GM21717 (cell line): ENCODE results near the gene COA1.
"Not testable (repeated sequence)": the region's sequence is repeated elsewhere in the genome, so short reads cannot be mapped to it uniquely, and the experiment has no call there.

Experiments used
- ATAC-seq: cut with Tn5 transposase; IDR thresholded peaks from one replicate; pipeline ENCODE4 v1.9.1; 2021; ENCODE audit warnings: mild to moderate bottlenecking, moderate library complexity; ENCODE audit not compliant: unreplicated experiment

The COA1 gene, protein sequence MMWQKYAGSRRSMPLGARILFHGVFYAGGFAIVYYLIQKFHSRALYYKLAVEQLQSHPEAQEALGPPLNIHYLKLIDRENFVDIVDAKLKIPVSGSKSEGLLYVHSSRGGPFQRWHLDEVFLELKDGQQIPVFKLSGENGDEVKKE

DNA sequence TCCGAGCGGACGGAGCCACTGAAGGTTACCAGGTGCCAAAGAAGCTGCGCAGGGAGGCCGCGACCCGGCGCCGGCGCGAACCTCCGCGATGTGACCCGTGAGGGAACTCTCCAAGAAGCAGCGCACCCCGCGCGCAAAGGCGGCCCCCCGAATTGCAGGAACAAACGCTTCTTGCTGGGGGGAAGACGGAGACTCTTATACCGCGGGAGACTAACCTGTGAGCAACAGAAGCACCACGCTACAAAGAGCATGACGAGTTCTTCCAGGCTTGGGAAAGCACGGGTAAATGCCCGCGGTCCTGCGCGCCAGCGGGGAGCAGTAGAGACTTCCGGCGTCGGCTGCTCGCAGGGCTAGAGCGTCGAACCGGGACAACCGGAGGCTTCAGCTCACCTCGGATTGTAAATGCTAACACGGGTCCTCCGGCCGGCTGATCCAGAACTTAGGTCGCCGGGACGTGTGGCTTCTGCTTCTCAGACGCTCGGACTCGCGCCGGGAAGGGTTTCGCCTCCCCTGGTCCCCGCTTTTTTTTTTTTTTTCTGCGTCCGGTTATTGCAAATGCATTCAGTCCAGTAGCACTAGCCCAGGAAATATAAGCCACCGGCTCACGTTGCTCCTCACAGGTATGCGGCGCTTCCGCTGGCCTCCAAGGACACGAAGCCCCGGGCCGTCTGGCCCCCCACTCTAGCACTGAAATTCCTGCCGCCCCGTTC lies at the start of gene COA1:
Gene COA1 (minus strand): TSS at position 310 of the 710 bp plus-strand sequence. CDS start 80,909 bp downstream, outside the sequence.
- ATAC-seq: peak; percentile 75

DNA sequence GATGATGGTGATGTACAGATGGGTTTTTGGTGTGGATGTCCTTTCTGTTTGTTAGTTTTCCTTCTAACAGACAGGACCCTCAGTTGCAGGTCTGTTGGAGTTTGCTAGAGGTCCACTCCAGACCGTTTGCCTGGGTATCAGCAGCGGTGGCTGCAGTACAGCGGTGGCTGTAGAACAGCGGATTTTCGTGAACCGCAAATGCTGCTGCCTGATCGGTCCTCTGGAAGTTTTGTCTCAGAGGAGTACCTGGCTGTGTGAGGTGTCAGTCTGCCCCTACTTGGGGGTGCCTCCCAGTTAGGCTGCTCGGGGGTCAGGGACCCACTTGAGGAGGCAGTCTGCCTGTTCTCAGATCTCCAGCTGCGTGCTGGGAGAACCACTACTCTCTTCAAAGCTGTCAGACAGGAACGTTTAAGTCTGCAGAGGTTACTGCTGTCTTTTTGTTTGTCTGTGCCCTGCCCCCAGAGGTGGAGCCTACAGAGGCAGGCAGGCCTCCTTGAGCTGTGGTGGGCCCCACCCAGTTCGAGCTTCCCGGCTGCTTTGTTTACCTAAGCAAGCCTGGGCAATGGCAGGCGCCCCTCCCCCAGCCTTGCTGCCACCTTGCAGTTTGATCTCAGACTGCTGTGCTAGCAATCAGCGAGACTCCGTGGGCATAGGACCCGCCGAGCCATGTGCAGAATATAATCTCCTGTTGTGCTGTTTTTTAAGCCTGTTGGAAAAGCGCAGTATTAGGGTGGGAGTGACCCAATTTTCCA lies 49.1 kb upstream of the COA1 start:
- ATAC-seq: not testable (repeated sequence)

DNA sequence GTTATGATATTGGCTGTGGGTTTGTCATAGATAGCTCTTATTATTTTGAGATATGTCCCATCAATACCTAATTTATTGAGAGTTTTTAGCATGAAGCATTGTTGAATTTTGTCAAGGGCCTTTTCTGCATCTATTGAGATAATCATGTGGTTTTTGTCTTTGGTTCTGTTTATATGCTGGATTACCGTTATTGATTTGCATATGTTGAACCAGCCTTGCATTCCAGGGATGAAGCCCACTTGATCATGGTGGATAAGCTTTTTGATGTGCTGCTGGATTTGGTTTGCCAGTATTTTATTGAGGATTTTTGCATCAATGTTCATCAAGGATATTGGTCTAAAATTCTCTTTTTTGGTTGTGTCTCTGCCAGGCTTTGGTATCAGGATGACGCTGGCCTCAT lies 45.9 kb upstream of the COA1 start:
- ATAC-seq: not testable (repeated sequence)

DNA sequence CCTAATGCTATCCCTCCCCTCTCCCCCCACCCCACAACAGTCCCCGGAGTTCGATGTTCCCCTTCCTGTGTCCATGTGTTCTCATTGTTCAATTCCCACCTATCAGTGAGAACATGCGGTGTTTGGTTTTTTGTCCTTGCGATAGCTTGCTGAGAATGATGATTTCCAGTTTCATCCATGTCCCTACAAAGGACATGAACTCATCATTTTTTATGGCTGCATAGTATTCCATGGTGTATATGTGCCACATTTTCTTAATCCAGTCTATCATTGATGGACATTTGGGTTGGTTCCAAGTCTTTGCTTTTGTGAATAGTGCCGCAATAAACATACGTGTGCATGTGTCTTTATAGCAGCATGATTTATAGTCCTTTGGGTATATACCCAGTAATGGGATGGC lies 43.9 kb upstream of the COA1 start:
- not testable (repeated sequence) for ATAC-seq

DNA sequence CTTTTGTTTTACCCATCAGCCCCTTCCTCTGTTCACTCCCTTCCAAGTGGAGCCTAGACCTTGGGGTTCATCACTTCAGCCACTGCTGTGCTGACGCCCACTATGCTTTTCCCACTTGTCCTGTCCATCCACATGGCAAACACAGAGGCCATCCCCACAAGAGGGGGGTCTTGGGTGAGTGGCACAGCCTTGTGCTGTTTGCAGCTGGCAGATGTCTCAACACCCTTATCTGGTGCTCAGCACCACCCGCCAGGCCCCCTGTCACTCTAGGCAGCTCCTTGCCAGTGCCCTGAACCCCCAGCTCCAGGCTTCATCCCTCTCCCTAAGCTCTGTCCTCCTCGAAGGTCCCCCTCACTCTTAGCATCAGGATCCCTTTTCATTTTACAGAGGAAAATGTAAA lies 42.2 kb upstream of the COA1 start:
- no peak for ATAC-seq

DNA sequence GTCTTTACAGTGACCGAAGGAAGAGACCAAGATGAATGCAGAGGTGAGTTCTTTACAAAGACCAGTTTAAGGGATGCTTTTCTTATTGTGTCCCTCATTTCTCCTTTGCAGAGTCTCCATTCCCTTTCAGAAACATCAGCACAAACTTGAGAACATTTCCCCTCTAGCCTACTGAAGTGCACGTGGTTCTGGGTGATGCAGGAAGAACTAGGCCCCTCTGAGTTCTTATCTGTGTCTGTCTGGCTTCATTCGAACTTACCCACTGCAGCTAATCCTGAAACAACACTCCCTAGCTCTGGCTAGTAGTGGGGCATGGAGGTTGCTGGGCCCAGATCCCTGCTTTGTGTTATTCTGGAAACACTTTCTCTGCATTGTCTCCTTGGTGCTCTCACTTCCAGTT lies 41.8 kb upstream of the COA1 start:
- no peak for ATAC-seq

DNA sequence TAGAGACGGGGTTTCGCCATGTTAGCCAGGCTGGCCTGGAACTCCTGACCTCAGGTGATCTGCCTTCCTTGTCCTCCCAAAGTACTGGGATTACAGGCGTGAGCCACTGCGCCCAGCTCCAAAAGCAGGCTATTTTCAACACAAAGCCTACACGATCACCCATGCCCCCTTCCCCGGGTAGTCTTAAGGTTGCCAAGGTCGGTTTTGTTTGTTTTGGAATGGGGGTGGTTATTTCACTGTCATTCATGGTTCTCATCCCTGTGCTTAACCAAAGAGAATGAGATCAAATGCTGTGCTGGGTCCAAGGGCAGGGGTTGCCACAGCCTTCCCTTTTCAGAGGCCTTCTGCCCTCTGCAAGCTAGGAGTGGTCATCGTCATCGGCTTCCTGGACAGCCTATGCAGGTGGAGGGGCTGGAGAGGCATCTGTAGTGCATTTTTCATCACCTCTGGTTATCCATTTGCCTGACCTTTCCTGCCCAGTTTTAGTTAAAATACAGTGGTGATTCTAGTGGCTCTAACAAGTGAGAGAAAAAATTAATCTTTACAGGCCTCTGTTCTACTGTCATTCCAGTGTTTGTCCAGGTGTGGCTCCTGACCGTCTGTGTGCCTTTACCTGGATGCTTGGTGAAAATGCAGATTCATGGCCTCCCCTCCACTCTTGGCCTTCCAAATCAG lies 40.6 kb upstream of the COA1 start:
- no peak for ATAC-seq

DNA sequence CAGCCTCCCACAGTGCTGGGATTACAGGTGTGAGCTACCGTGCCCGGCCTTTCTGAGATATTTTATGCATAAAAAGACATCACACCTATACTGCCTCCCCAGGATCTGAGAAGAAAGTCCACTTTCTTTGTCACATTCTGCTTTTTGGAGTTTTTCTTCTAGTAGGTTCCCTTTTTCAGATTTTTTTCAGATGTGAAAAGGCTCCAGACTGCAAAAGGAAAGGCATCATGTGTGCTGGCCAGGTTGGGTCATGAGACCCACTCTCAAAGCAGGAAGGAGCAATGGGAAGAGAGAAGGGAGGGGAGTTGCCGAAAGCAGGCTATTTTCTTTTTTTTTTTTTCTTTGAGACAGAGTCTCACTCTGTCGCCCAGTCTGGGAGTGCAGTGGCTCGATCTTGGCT lies 40.0 kb upstream of the COA1 start:
- ATAC-seq: no peak

DNA sequence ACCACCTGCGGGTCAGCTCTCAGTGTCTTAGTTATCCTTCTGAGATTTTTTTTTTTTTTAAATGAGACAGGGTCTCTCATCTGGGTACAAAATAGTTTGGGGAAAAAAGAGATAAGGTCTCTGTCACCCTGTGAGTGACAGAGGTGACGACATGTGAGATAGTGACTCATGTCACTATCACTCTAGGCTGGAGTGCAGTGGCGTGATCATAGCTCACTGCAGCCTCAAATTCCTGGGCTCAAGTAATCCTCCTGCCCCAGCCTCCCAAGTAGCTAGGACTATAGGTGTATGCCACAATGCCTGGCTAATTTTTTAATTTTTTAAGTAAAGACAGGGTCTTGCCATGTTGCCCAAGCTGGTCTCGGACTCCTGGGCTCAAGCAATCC lies 39.6 kb upstream of the COA1 start:
- ATAC-seq: no peak

DNA sequence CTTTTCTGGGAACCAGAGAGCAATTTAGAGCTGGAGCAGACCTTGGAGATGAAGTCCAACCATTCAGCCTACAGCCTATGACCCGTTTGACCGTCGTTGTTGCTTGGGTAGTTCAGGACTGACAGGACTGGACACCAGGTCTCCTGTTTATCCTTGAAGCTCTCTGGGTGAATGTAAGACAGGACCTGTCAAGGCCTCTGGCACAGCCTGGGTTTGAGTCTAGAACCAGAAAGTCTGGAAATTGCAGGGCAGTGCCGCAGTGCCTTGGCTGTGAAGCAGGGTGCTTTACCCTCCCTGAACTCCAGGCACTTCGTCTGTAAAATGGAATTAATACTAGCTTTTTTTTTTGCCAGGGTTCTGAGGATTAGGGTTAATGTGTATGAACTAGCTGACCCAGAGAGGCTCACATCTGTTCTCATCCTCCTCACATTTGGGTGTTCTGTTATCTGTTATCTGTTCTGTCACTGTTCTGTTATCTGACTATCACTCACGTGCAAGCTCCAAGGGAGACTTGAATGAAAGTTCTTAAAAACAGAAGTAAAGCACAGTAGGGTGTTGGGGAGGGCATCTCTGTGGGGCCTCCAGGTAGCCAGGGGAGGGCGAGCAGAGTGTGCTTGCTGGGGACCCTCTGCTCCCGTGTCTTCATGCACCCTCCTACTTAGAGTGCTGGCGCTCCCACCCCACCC lies 39.0 kb upstream of the COA1 start:
- ATAC-seq: no peak

DNA sequence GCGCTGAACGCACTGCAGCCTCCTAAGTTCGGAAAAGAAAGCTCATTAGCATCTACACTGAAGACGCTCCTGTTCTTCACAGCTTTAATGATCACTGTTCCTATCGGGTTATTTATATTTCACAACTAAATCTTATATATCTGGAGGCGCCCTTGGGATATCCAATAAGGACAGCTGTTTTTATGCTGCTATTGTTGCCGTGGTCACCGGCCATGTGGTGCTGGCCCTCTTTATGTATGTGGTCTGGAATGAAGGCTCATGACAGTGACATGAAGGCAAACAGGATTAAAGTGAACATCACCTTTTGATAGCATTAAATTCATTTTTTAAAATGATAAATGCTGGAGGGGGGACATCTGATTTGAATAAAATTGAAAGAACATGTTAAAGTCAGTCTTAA lies 38.0 kb upstream of the COA1 start:
- ATAC-seq: no peak

DNA sequence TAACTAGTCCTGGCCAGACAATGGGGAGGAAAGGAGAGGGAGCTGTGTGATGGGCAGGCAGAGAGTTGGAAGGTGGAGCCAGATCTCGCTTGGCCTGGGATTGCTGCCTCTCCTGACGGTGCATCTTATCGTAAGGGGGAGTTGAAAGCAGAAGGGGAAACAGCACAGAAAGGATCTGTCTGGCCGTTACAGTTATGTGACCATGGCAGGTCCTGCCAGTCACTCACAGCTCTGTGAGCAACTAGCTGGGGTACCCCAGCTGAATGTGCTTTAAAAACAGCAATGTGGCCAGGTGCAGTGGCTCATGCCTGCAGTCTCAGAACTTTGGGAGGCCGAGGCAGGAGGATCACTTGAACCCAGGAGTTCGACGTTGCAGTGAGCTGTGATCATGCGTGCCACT lies 37.2 kb upstream of the COA1 start:
- ATAC-seq: no peak

DNA sequence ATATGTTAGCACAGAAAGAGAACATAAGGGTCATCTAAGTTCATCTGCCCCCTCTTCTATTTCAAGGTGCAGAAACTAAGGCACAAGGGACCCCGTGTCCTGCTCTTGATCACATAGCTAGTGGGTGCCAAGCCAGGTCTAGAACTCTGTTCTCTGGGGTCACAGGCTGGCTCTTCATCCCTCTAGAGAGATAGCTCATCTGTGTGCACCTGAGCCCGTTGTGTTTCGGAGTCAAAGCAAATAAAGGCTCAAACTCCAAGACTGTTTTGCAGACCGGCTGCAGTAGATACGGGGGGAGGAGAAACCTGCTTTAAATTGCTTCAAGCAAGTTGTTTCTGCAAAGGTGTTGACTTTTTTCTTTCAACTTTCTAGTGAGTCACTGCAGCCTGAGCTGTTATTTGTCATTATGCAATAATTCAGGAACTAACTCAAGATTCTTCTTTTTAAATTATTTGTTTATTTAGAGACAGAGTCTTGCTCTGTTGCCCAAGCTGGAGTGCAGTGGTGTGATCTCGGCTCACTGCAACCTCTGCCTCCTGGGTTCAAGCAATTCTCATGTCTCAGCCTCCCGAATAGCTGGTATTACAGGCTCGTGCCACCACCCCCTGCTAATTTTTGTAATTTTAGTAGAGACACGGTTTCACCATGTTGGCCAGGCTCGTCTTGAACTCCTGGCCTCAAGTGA lies 35.6 kb upstream of the COA1 start:
- no peak for ATAC-seq

DNA sequence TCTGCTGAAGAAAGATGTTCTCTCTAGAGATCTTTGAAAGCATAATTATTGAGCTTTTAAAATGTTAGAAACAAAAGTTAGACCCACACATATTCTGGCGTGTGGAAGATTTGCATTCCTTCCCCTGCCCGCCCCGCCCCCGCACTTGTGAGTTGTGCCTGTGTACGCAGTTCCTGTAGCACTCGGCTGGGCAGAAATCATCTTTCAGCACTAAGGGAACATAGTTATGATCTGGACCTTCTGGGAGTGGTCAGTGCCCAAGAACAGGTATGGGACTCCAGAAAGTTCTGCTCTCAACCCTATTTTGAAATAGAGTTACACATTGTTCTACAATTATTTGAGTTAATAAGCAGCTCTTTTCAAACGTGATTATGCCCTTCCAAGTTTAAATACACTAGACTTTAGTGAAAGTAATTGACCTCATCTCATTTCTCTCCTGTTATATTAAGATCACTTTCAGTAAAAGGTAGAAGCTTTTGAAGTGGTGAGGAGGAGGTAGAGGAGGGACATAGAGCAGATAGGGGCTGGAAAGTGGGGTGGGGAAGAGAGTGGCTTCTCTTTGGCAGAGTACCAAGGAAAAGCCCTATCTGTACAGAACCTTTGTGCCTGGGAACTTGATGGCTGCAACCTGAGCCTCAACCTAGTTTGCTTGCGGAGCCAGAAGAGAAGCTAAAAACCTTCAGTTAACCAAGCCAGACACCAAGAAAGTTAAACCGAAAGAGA lies 34.9 kb upstream of the COA1 start:
- peak; percentile 55 for ATAC-seq

DNA sequence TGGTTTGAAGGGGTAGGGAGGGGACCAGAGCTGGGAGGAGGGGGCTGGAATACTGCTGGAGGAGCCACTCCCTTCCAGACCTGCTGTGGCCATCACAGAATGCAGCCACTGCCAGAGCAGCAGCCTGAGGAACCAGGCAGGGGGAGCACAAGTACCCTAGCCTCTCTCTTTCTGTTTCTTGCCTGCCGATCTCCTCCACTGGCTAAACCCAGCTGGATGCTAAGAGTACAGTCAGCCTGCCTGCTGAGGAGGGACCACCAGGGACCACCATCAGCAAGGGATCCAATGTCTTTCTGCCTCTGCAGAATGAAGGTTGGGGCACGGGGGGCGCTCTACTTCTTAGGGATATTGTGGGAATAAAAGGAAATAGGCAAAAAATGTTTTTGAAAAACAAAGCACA lies 33.9 kb upstream of the COA1 start:
- ATAC-seq: no peak

DNA sequence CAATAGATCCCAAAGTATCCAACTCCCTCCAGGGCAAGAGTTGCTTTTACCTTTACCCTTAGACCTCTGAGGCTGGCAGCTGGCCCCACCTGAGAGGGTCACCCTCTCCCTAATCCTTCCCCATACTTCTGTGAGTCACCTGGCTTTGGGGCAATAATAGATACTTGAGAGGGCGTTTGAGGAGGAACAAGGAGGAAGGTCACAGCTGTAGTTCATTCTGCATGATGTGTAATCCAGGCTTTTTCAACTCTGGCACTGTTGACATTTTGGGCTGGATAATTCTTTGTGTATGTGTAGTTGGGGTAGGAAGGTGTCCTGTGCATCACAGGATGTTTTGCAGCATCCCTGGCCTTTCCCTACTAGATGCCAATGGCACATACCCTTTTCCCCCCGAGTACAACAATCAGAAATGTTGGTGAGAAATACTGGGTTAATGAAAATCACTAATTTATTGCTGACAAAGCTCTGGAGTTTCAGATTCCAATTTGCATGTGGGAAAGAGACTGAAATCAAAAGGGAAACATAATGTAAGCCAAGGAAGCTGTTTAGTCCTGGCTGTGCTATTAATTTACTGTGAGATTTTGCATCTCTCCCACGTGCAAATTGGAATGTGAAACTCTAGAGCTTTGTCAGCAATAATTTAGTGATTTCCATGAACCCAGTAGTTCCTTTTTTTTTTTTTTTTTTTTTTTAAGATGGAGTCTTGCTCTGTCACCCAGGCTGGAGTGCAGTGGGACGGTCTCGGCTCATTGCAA lies 32.8 kb upstream of the COA1 start:
- no peak for ATAC-seq

DNA sequence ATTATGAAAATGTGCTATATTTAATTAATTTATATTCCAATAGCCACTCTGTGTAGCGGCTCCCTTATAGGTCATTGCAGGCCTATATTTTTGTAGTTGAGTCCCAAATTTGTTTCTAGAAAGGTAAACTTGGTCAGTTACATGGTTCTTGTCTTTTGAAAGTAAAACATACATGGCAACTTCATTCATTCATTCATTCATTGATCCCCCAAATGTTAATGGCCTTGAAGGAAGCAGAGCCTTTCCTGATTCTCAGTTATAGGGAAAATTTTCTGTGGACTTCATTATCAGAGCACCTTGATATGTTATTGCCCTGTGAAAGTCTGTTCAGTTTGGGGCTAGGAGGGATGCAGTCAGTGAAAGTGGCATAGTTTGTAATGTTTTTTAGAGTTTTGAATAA lies 32.1 kb upstream of the COA1 start:
- no peak for ATAC-seq

DNA sequence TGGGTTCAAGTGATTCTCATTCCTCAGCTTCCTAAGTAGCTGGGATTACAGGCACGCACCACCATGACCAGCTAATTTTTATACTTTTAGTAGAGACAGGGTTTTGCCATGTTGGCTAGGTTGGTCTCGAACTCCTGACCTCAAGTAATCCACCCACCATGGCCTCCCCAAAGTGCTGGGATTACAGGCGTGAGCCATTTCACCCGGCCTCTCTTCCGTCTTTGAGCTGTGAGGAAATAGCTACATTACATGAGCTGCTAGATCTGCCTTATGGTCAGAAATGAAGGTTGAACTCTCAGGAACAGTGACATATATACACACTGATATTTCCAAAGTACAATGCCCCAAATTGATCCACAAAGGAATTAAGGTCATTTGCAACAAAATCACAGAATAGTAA lies 31.5 kb upstream of the COA1 start:
- no peak for ATAC-seq
